Ammon's horn (tissue), 1 donor: ENCODE measurements around the gene MYRIP.
"Not testable (repeated sequence)": the region's sequence is repeated elsewhere in the genome, so short reads cannot be mapped to it uniquely, and the experiment has no call there.

Experiments
- DNase-seq: peaks from one replicate; pipeline ENCODE4 v3.0.0-alpha.2; 2016; ENCODE audit warnings: low spot score

Gene MYRIP

DNA sequence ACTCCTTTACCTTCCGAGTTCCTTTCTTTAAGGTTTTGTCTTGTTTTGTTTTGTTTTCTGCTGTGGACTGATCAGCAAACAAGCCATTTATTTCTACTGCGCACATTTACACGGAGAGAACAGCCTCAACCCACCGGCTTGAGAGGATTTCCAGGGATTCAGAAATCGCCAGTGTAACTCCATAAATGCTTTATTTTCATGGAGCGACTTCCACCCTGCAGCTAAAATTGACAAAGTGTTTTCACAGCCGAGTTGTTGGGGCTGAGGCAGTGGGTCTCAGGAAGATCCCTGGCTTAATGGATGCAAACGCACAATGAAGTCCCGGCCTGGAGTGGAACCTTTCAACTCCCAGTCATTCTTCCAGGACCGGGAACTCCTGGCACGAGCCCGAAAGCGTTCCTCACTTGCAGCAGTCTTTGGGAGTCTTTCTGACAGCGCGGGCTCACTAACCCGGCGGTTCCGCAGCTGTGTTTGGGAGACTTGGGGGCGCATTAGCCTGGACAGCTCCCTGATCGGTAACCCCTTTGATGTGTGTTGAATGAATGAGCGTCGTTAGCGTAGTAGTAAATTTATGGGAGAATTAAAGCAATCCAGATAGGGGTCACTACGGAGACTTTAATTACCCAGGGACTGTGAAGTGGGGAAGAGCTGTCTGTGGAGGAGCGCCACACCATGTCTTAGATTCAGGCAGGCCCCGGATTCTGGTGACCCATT lies 785 bp upstream of the MYRIP start:
- DNase-seq: peak; percentile 45

DNA sequence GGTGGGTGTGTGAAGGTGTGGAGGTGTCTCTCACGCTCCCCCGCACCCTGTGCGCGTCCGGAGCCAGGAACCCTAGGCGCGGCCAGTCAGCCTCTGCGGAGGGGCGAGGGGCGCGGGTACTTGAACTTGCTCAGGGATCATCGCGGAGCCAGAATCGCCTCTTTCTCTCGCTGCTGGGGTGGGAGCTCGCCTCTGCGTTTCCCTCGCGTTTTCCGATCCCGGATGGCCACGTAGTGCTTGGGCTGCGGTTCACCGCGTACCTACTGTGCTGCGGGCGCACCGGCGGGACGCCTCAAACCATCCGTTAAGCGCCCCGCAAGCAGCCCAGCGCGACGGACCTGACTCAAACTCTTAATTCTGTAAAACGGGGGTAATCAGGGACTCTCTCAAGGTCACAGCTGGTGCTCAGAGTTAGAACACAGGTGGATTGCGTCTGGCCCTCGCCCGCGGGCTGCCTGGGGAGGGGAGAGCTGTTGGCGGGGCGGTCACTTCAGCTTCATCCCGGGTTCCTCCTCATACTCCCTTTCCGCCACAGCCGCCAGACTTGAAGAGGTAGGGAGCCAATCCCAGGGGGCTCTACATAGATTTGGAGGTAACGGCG lies 686 bp downstream of the MYRIP start:
- peak; percentile 11 for DNase-seq

DNA sequence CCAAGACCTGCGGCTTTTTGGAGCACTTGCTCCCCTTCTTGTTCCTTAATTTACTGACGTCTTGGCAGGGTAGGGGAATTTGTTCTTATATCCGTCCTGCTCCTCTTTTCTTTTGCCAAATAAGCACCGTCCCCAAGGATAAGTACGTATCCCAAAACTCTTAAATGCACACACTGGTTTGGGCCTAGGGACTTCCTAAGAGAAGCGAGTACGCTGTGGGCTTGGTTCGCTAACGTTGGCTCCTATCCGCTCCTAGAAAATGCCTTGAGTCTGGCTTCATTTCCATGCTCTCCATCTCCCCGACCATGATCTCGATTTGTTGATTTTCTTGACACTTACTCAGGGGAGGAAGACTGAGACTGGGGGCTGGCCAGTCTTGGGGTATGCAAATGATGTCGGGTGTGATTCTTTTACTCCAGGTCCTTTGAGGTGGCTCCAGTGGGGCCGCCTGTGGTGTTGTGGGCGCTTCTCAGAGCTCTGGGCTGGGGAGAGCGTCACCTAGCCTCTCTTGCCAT lies 1.3 kb downstream of the MYRIP start:
- peak; percentile 12 for DNase-seq

DNA sequence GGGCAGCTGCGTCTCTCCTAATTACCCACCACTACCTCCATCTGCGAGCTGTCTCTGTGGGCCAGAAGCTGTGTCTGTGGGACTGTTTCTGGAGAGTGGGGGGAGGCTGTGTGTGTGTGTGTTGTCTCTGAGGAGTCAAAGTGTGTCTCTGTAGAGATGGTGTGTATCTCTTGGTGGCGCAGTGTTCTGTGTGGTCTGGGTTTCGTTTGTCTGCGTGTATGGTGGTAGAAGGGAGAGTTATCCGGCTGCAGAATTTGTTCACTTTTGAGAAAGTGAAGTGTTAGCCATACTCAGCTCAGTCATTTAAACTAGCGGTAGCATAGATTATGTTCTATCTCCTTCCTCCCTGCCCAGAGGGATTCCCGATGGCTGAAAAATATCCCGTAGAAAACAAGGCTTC lies 2.2 kb downstream of the MYRIP start:
- DNase-seq: no peak

DNA sequence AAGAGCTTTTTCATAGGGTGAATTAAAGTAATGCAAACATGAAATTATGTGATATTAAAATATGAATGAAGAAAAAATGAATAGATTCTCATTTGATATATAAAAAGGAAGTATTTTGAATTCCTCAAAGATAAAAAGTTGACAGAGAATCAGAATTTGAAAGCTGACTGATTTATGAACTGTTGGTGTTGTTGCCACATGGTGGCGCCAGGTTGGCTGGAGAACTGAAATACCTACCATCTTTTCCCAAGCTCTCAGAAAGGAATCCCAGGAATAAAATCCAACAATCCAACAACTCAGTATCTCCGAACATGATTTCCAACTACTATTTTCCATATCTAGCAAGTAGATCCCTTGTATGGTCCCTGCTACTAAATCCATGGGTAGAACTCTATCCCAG lies 3.1 kb downstream of the MYRIP start:
- DNase-seq: peak; percentile 27

DNA sequence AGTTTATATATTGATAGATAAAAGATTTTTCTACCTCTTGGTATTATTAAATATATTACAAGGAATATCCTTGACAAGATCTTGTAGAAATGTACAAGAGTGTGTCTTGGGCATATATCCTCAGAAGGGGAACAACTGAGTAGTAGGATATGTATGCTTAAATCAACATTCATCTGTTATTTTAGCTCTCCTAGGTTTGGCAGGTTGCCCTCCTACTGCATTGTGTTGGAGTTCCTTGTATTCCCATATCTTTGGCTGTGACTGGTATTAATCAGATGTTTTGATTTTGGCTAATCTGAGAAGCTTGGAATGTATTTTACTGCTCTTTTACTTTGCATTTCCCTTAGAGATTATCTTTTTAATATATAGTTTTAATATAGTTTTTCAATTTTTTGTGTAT lies 4.6 kb downstream of the MYRIP start:
- DNase-seq: peak; percentile 27

DNA sequence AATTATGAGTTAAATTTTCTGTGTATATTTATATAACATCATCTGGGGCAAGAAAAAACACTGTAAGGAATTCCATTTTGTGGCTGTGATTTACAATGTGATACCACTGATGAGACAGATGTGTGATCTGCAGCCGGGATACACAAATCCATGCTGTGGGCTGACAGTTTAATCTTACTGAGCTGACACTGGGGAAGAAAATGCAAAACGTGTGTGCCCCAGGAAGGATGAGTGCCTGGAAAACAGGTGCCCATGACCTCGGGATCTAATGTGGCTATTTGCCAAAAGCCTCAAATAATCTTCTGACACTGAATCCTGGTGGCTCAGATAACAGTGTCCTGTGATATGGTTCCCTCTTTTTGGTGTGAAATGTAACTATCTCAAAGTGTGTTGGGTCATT lies 10.5 kb downstream of the MYRIP start:
- DNase-seq: no peak

DNA sequence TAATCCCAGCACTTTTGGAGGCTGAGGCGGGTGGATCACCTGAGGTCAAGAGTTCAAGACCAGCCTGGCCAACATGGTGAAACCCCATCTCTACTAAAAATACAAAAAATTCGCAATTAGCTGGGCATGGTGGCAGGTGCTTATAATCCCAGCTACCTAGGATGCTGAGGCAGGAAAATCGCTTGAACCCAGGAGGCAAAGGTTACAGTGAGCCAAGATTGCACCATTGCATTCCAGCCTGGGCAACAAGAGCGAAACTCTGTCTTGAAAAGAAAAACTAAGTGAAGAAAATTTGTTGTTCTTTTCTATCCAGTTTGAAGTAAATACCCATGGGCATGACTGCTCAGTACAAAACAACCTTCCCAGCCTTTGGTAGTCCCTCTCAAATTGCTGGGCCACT lies 24.4 kb downstream of the MYRIP start:
- DNase-seq: not testable (repeated sequence)

DNA sequence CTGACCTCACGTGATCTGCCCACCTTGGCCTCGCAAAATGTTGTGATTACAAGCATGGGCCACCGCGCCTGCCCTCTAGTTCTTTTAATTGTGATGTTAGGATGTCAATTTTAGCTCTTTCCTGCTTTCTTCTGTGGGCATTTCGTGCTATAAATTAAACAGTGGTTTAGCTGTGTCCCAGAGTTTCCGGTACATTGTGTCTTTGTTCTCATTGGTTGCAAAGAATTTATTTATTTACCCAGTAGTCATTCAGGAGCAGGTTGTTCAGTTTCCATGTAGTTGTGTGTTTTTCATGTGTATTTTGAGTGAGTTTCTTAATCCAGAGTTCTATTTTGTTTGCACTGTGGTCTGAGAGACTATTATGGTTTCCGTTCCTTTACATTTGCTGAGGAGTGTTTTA lies 30.1 kb downstream of the MYRIP start:
- DNase-seq: no peak

DNA sequence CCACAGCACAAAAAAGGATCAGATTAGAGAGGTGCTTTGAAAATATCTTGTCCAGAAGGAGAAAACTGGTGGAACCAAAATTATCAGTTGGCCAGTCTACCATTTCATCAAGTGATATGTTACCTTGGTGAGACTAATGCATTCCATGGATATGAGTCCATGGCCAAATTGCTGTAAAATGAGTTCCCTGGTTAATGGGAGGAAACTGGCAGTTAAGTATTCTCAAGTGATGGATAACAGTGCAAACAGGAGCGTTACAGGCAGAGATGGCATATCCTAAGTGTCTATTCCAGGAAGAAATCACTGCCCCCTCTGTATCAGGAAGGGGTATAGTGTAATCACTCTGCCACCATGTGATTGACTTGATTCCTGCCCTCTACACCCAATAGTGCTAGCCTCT lies 34.0 kb downstream of the MYRIP start:
- no peak for DNase-seq

DNA sequence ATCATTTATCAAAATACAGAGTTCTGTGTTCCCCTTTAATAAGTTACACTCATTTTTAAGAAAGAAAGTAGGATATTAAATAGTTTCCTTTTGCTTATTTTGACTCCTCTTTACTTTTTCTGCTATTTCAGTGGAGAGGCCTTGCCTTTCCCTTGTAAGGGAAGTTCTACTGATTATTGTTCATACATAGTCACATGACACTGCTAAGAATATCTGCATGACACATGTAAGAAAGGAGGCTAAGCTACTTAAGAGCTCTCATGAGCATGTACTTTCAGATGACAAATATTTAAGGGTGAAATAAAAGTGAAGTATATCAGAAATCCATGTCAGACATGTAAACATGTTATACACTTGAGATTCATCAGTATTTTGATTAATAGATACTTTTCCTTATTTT lies 39.0 kb downstream of the MYRIP start:
- no peak for DNase-seq

DNA sequence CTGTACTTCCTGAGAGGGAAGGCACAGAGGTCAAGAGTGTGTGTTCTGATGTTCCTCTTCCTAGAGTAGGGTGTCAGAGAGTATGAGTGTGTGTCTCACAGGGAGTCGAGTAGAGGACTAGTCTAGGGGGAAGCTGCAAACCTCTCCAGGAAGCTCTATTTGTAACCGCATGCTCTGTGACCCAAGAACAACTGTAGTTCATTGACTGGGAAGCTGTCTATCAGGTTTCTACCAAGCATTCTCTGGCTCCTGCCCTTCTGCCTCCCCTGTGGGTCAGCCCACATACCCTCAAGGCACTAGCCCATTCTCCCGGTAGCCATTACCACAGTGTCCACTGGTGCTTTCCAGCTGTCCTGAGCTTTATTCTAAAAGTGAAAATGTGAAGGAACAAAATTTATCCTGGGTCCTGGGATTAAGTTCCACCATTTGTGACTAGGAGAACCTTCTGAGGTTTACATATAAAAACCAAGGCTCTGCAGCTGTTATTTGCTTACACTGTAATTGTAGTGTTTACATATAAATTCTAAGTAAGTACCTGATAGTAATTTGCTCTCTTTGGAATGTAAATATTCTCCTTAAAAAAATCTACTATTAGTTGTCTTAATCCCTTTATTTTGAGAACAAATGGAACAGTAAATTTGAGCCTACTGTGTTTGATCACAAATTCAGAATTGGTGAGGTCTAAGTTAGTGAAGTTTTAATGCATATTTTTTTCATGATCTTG lies 40.7 kb downstream of the MYRIP start:
- no peak for DNase-seq

DNA sequence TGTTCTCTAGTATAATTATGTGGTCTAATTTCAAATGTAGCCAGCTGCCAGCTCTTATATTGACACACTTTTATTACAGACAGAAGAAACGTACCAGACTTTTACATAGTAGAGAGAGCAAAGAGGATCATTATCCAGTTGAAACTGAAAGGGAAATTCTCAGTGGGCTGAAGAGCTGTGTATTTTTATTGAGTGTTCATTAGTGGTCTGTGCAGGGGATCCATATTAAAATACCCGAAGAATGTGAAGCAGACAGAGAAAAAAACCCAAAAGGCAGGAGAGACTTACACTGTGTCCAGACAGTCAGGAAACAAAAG lies 41.3 kb downstream of the MYRIP start:
- no peak for DNase-seq

DNA sequence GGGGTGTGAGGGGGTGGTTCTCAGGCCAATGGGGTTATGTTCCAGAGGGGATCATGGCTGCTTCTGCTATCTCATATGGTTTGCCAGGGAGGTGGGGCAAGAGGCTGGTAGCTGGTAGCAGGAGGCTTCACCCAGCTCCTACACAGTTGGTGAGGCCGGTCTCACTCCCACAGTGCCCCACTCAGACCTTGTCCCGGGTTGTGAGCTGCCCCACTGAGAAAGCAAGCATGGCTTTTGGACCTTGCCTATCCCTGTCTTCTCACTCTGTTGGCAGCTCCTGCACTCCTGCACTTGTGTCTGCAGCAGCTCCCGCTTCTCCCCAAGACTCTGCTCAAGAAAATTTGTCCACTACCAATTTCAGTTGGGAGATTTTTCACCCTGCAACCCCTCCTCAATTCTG lies 46.1 kb downstream of the MYRIP start:
- no peak for DNase-seq

DNA sequence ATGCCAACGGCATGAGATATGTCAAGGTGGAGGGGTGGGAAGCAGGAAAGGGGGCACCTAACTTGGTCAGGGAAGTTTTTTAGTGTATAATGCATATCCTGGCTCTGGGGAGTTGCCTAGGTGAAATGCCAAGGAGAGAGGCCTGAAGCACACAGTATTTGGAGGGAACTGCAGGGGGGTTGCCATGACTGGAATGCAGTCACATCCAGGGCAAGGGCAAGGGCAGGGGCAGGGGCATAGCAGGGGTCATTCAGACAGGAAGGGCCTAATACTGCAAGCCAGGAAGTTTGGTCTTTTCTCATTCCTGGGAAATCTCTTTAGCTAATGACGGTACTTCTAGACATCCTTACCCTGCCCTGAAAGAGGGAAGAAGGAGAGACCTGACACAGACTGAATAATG lies 60.5 kb downstream of the MYRIP start:
- DNase-seq: no peak

DNA sequence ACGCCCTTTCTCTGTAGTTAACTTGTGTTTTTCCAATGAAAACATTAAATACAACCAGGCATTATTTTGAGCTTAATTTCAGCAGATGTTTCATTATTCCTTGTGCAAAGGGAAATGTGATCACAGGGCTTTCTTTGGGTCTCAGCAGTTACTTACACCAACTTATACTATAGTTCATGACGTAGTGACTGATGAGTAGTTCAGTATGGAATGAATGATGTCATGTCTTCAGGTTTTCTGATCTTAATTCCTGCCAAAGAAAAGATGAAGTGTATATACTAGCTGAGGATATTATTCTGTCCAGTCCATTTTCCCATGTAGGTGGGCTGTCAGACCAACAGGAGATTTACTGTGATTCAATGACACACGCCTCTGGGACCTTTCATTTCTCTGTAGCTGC lies 61.3 kb downstream of the MYRIP start:
- DNase-seq: no peak

DNA sequence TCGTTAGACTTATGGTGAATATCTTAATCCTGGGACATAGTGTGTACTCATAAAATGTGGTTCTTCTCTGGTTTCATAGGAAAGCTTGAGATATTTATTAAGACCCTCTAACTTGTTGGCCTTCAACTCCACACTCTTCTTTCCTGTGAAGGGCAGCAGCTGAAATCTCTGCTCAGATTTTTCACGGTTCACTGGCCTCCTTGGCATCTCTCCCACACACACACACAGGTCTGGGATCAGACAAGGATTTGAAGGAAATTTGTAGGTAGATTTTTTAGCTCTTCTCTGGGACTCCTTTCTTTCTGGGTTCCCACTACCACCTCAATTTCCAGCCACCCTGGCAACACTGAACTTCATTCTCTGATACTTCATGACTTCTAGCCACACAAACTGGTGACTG lies 70.2 kb downstream of the MYRIP start:
- no peak for DNase-seq

DNA sequence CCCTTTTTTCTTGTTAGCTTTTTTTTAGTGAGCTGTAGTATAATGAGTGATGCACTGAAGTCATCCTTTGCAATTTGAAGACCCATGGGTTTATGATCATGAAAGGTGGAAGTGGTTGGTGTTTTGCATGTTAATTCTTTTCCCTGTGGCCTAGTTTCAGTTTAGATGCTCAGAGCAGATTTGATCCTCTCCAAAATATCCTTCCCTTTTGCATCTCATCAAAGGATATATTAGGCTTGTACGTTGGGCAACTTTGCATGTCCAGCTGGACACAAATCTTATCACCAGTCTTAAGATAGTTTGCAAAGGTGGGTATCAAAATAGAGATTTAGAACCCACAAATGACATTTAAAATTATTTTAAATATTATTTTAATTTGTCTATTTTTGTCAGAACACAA lies 72.7 kb downstream of the MYRIP start:
- DNase-seq: no peak

DNA sequence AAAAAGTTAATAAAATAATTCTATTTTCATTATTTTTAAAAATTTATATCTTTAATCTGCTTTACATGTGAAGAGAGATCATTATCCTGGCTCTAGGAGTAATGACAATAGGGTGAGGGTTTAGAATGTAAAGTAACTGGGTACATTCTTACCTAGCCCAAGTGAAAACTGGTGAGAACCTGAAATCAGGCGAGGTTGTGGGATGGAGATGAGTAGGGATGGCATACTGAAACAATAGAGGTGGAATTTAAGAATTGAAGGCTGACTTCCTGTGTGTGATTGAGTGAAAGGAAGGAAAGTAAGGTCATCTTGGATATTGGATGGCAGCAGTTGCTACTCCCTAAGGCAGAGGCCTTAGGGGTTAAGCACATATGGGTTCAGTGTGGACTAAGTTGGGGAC lies 82.7 kb downstream of the MYRIP start:
- no peak for DNase-seq

DNA sequence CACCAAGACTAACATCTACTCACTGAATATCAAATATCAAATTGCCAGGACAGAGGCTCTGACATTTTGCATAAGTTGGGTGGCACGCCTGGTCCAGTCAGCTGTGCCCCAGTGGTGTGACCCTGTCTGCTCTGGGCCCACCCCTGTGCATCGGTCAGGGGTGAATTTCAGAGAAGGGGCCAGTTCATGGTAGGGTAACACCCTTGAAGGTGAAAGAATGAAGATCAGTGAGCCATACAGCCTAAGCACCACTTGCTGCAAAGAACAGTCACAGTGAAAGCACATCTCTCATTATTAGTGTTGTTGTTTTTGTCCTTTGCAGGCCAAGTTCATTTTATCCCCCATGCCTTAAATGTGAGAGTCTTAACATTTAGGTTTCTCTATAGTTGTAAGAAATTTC lies 86.8 kb downstream of the MYRIP start:
- no peak for DNase-seq

DNA sequence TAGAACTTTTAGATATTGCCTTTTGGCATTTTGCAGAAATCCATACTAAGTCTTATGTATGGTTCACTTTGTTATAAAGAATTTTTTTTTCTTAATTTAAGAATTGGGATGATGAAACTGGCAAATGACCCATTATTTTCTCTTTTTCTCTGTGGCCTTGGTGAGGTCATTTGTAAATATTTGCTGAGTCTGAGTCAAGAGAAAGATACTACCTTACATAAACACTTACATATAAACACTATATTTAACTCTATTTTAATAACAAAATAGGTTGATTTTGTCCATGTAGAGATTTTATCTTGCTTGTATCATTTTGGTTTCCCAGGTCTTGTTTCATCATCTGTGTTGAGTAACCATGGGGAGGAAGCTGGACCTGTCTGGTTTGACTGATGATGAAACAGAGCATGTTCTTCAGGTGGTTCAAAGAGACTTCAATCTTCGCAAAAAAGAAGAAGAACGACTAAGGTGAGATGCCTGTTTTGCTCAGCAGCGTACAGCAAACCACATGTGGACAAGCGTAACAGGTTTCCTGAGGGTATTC lies 91.1 kb downstream of the MYRIP start:
- DNase-seq: no peak

DNA sequence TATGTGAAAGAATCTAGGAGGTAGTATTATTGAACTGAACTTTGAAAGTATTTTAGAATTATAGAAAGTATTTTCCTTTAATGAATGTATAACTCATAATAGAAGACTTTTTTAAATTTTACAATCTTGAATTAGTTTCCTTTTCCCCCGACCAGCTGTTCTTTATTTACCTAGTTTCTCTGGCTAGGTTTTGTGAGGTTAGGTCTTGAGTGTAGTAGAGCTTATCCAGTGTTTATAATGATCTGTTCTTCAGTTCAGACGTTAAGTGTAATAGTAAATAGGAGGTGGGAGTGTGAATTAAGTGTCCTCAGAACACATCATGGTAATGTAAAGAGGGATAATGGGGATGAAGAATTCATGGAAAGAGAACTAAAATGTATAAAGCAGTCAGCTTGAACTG lies 93.8 kb downstream of the MYRIP start:
- no peak for DNase-seq

DNA sequence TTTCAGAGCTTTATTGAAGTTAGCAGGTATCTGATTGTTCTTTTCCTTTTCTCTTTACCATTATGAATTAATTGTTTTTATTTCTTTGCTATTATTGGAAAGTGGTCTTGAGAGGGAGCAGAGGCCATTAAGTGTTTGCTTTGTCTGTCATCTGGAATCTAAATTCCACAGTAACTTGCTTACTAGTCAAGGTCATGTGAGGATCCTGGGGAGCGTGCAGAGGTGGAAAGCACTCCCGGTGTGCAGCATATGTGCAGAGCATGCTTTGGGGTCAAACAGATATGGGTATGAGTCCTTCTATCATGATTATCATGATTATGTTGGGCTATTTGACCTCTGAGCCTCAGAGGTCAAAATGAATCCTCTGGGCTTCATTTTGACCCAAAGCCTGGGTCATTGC lies 96.4 kb downstream of the MYRIP start:
- DNase-seq: no peak
